Measurements from ENCODE around the gene CCNH. TPM values are rescaled to one million over a fixed set of nuclear protein-coding genes. Genes with fewer than 3 reads are reported as not detected.
A peak's percentile ranks its signal among the peaks of the same experiment; 100 is the strongest.

Gene CCNH
- total RNA-seq, 1 experiment from 2014 or later = 59.4 TPM

DNA sequence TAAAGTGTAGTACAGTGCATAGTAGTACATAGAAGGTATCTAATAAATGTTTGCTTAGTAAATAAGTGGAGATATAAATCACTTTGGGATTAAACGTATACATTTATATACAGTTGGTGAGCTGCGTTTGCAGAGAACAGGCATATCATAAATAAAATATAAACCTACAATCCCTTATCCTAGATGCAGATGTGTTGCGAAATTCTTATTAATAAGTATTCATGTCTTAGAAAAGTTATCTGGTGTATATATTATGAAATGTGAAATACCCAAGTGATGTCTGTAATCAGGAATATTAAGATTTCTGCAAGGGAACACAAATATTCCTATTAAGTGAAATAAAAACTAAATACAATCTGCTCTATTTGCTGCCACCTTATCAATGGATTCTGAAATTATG lies 8.8 kb downstream of the CCNH start:
- no peak for DNase-seq (ENCODE audit: low read depth)

DNA sequence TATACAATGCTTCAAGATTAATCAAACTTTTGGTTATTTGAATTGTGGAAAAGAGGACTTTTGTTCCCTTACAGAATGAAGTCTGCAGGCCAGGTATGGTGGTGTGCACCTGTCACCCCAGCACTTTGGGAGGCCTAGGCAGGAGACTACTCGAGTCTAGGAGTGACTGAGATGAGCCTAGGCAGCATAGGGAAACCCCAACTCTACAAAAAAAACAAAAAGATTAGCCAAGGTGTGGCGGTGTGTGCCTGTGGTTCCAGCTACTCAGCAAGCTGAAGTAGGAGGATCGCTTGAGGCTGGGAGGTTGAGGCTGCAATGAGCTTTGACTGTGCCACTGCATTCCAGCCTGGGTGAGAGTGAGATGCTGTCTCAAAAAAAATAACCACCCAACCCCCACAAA lies 9.3 kb downstream of the CCNH start:
- DNase-seq (ENCODE audit: low read depth) = no peak

DNA sequence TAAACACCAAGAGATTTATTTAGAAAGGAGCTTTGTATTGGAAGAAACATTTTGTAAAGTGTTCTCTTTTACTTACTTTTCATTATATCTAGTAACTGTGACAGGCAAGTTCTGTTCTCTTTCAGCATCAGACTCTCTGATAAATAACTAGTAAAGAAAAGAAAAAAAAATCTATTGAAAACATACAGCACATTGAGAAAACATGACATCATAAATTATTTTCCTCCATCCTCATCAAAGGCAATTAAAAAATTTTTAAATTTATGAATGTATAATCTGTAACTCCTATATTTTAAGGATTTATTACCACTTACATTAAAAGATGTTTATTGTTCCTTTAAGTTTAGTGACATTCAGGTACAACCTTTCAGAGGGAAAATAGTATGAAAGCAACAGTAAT lies 11.1 kb downstream of the CCNH start:
- no peak for DNase-seq (ENCODE audit: low read depth)

DNA sequence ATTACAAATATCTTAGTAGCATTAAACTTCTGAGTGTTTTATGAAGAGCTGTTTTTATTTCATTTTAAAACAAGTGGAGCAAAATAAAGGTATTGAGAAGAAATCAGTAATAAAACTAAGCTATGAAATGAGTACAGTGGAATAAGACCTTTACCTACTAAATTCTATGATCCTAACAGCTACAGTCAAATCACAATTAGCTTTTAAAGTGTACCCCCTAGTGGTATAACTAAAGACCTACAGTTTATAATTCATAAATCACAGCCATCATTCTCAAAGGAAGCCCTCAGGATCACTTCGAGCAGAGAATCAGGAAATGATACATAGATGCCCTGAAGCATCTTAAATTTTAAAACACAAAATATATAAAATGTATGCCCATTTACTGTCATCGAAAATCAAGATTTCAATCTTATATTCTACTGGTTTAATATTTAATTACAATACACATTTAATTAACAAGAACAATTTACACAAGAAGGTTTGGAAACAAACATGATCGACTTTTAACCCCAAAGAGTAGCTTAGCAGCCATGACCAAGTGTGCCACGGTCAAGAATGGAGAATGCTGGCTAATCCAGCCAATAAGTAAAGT lies 12.3 kb downstream of the CCNH start:
- DNase-seq (ENCODE audit: low read depth) = peak; percentile 57

DNA sequence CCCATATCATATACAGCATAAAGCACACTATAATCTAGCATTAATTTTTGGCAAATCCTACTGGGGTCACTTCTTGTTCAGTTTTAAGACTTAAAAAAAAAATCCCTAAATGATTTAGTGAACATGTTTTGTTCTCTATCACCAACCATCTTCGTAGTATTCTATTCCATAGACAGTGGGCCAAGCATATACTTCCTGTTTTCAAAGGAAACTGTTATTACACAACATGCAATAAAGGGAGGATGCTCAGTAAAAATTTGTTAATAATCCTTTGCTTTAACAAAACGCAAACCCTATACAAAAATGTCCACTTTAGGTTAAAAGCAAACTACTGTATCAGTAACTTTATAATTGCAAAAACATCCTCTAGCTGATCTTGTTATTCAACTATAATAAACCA lies 13.0 kb downstream of the CCNH start:
- DNase-seq (ENCODE audit: low read depth) = no peak

DNA sequence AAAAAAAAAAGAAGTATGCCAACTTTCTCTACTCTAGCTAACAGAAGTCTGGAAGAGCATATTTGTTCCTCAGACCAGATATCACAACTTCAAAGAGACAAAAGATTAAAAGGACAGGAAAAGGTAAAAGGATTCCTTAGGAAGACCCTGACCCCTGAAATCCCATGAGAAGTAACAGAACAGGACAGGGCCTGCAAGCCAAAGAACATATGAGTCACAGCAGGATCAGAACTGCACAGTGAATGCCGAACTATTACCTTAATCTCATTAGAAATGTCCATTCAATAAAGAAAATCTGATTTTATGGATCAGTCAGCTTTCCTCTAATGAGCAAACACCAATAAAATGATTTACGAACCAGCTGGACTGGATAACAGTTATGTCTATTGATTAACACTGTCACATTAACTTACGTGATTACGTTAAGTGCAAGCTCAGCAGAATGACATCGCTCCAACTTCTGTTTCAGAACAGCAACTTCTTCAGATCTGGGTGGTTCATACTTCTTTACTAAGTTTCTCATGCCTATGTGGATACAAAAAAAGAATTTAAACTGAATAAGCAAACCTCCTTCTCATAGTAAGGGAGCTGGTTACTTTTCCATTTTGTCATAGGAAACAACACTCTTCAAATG lies 13.6 kb downstream of the CCNH start:
- peak; percentile 36 for DNase-seq (ENCODE audit: low read depth)

DNA sequence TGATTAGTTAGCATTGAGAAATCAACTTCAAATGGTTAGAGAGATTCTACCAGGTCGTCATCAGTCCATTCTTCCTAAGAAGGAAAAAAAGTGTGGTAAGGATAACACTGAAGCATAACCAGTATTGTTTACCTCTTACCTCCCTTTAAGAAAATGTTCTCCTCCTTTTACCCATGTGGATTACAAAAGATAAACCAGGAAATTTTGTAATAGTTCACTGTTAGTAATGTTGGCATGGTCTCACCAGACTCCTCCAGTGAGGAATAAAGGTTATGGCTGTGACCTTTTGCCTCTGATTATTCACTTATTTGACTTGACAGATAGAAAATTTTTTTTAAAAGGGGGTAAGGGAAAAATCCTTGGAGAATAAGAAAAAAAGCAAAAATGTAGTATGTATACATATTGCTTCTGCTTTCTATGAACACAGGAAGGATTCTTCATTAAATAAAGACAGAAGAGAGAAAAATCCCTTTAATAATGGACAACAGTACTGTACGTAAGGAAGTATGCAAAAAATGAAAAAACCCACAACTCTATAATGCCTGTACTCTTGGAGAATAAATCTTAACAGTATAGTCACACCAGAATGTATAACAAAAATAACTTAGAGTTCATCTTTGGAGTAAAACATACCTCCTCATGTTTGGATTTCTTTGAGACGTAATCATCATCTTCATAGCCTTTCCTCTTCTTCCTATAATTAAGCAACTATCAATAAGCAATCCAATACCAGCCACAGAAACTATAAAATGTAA lies 18.1 kb downstream of the CCNH start:
- peak; percentile 79 for DNase-seq (ENCODE audit: low read depth)

DNA sequence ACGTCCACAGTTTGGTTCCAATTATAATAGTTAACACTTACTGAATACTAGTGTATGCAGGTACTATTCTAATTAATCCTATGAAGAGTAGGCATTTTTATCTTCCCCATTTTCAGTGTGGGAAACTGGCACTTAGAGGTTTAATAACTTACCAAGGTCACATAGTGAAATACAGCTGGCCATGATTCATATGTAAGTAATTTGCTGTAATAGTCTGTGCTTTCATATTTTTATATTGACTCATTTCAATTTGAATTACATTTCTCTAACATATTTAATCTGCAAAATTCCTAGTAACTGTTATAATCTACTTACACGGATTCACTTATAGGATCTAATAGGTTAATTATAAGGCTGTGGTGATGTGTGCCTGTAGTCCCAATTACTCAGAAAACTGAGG lies 19.4 kb downstream of the CCNH start:
- DNase-seq (ENCODE audit: low read depth) = peak; percentile 86

DNA sequence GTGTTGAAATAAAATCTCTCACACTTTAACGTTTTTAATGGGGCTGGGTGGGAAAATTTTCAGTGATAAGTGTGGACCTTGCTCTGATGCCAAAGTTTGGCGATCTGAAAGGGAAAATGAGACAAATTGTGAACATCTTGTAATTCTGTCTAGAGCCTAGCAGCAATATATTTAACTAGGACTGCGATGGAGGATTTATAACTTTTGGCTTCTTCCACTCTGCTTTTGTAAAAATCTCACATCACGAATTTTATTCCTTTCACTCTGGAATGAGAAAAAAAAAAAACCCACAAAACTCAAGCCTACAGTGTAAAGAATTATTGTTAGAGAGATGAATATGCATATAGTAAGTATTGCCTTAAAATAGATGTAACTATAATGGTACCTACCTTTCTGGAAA lies 19.9 kb downstream of the CCNH start:
- no peak for DNase-seq (ENCODE audit: low read depth)

DNA sequence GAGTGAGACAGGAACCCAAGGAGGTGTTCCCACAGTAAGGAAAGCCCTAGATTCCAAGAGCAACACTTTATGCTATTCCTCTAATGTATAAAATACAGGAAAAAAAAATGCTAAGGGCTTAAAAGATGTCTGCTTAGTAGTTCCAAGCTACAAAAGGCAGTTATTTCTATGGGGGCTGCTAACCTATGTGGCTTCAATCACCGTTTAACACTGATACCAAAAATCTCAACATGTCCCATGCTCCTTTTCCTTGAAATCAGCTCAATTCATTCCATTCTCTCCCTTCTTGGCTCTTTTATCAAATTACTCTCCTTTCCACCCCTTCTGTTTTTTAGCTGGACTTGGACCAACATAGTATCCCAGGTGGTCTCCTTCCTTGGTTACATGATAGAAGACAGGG lies 20.6 kb downstream of the CCNH start:
- no peak for DNase-seq (ENCODE audit: low read depth)

DNA sequence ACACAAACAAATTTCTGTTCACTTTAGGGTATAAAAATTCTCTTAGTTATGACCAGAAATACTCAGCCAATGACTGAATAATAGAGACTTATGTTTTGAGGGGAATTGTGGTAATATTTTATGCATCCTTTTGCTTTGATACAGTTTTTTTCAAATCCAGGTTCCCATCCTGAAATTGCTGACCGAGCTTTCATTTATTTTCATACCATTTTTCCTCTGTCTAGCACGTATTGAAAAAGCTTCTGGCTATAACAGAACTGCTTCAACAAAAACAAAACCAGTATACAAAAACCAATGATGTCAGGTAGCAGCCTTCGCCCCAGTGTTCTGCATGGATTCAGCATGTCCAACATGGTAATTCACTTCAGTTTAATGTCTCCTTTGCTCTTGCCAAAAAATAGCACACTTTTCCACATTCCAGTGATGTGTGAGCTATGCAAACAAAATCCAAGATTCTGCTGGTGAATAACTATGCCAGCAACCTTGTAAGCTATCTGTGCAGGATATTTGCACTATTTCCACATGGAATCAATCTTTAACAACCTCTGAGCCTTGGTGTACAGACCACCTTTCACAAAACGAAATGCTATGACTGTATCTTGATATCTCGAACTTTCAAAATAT lies 22.0 kb downstream of the CCNH start:
- no peak for DNase-seq (ENCODE audit: low read depth)

DNA sequence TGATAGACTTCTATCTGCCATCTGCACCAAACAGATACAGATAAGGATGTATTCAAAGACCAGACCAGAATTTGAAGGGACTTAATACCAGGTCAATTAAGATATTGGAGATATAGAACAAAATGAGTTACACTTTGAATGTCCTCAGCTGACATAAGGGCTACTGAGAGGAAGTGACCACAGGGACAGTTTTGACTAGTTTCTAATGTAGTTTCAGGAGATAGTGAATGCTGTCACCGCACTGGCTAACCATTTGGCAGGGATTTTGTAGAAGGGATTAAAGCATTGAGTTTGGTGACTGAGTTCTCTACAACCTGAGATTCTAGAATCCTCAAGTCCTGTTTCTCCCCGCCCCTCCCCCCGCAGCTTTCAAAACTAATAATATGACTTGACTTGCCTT lies 22.7 kb downstream of the CCNH start:
- no peak for DNase-seq (ENCODE audit: low read depth)

DNA sequence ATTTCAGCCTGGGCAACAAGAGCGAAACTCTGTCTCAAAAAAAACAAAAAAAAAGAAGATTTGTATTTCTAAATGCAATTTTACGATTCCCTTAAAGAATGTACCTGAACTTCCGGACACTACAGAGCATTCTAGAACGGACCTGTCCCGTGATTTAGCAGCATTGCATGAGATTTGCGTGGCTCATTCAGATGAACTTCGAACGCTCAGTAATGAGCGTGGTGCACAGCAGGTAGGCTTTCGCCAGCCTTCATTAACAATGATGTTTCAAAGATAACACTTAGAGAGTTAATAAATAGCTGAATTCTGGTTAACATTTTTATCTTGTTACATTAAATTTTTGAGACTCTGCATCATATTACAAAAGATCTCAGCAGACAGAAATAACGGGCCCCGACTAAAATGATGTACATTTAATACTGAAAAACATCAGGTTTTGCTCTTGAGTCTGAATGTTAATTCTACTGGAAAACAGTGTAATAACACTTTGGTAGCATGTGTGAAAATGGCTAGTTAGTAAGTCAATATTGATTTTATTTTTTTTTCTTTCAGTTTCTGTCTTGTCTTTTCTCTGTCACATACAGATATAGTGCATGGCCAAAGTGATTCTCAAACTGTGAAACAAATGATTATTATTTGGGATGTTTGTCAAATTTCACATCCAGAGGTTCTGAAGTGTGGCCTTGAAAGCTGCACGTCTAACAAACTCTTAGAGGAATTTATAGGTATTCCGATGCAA lies 23.3 kb downstream of the CCNH start:
- DNase-seq (ENCODE audit: low read depth) = no peak

DNA sequence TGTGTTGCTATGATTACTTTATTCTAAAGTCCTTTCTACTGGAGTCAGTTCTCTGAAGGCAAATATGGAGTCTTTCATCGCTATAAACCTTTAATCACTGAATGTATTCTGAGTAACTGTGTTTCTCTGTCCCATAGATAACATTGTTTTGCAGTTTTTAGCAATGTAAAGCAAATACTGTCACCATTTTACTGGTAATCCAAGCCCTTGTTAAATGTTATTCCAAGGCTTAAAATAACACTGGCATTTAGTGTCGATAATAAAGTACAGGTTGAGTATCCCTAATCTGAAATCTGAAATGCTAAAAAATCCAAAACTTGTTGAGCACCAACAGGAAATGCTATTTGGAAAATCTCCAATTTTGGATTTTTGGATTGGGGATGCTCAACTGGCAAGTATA lies 24.6 kb downstream of the CCNH start:
- no peak for DNase-seq (ENCODE audit: low read depth)

DNA sequence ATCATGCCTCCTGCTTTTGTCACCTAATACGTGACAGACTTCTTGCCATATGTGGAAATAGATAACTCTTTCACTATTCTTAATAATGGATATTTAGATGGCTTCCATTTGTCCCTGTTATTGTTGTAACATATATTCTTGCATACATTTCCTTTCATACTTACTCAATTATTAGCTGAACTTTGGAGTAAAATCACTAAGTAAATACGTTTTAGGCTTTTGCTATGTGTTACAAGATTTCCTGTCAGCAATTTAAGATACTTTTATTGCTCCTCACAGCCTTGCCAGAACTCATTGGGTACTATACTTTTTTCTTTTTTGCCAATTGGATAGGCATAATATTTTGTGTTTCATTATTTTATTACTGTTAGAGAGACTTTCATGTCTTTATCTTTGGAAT lies 26.9 kb downstream of the CCNH start:
- no peak for DNase-seq (ENCODE audit: low read depth)

DNA sequence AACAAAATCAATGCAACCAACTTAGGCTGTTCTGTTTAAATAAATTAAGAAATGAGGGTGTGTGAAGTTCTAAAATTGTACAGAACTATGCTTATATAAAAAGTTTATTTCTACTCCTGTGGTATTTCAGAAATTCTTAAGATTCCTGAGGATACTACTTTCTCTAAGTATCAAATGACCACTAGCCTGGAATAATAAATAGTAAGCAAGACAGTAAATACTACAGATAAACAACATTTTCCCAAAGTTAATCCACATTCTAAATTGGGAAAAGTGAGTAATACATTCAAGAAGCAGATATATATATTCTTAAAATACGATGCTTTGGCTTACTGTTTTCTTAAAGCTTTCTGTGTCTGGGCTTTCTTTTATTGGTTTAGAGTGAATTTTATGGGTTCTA lies 29.5 kb downstream of the CCNH start:
- peak; percentile 69 for DNase-seq (ENCODE audit: low read depth)

DNA sequence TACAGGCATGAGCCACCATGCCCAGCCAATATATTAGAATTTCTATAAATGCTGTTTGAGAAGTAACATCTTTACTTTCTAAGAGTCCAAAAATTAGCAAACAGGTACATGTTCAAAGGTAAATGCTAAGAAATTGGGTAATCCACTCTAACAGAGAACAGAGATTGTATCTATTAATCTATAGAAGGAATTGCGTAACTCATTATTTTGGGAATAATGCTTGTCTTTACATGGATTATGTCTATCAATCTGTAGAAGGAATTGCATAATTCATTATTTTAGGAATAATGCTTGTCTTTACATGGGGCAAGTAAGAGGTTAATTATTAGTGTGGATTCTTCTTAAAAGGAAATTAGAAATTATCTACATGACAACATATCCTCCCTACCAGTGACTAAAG lies 30.5 kb downstream of the CCNH start:
- no peak for DNase-seq (ENCODE audit: low read depth)

DNA sequence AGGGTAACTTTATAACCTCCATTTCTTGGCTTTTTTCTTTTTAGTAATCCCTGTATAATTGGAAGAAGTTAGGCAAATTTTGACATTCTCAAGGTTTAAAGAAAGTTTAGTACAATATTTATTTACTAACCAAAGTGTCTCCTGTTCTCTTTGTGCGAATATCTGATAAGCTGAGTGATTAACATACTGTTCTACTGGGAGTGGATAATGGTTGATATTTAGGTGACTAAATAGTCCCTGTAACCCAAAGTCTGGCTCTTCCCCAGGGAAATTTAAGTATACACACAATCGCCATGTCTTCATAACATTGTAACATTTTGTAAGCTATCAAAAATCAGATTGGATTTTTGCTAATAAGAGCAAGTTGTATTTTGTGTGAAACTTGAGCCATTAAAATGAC lies 40.0 kb downstream of the CCNH start:
- DNase-seq (ENCODE audit: low read depth) = no peak

DNA sequence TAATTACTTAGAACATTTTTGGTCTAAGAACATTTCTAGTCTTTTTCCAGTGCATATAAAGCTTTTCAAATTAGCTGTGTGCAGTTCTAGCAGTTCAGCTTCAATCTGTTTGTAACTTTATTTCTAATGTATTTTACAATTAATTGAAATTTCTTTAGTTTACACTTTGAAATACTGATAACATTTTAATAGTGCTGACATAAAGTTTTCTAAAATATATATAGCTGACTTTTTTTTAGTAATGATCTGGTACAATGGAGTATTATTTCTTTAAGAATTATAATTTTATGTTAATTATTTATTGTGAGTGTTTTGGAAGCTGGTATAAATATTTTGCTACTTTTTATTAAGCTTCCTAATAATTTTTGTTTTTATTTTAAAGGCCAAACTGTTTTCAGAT lies 43.3 kb downstream of the CCNH start:
- no peak for DNase-seq (ENCODE audit: low read depth)

DNA sequence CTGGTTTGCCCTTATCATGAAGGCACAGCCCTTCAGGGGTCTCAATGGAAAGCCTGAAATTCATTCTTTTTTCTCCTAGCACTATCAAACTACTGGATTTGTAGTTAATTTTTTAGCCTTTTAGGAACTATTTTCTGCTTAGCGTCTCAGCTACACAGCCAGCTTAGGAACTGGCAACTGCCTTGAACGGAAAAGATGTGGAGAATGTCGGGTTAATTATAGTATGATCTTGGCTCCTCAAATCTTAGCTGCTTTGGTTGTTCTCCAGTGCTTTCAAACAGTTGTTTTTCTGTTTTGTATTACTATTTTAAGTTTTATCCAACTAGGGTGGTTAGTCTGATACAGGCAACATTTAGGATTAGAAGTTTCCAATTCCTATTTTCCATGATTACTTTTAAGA lies 44.1 kb downstream of the CCNH start:
- no peak for DNase-seq (ENCODE audit: low read depth)

DNA sequence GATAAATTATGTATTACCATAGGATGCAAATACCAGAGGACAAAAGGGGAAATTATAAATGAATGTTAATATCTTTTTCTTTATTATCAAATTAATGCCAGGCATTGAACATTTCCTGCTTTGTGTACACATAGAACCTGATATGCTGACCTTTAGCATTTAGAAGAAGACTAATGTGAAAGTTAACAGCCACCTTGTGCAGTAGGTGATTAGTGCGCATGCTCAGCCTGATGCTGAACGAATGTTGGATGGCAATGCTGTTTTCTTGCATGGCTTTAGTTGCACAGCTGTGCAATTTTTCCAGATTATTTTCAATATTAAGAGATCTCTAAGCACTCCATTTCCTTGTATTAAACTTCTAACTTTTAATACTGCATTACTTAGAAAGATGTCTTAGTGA lies 45.5 kb downstream of the CCNH start:
- no peak for DNase-seq (ENCODE audit: low read depth)

All from LHCN-M2 (cell line).